H1 (cell line): ENCODE measurements around the gene KIF2C. TPM values are rescaled to one million over a fixed set of nuclear protein-coding genes. Genes with fewer than 3 reads are reported as not detected.

Source experiments
- CTCF ChIA-PET: fragments of 300-600 bp; sonication (Branson Sonifier 250); formaldehyde crosslinking; loops from one replicate; lab custom pipeline; 2021; ENCODE audit not compliant: partially characterized antibody; lab: Charles Lee
- POLR2A ChIA-PET: fragments of 300-600 bp; sonication (Branson Sonifier 250); formaldehyde crosslinking; loops from one replicate; lab custom pipeline; 2021; ENCODE audit warnings: inconsistent platforms; ENCODE audit not compliant: partially characterized antibody; lab: Charles Lee
- DNase-seq, 2 experiments: peaks; one replicate each; pipeline versions ENCODE4 v3.0.0 to v3.0.0-alpha.2; 2010 to 2022; ENCODE audit warnings: low spot score in 2 of 2, low read depth in 1 of 2, mixed read lengths in 1 of 2
- FAIRE-seq: peaks from 2 replicates; lab custom pipeline; 2011; peaks lifted over from hg19 to GRCh38; lab: Jason Lieb, UNC
- H2AFZ ChIP-seq: 2 replicates; pipeline ENCODE4 v1.8.1; 2012; ENCODE audit warnings: low read length, inconsistent platforms
- H2AK5ac ChIP-seq: 2 replicates; pipeline ENCODE4 v1.6.1; 2013; ENCODE audit warnings: low read depth, low read length
- H2BK120ac ChIP-seq: replicated peaks from 2 replicates; pipeline ENCODE3; 2013; ENCODE audit warnings: low read depth, low read length, inconsistent platforms
- H2BK12ac ChIP-seq: 2 replicates; pipeline ENCODE4 v1.6.1; 2013; ENCODE audit warnings: low read depth, low read length
- H2BK15ac ChIP-seq: 2 replicates; pipeline ENCODE4 v1.6.1; 2013; ENCODE audit warnings: low read length
- H2BK20ac ChIP-seq: 2 replicates; pipeline ENCODE4 v1.6.1; 2013; ENCODE audit warnings: low read length
- H2BK5ac ChIP-seq: 2 replicates; pipeline ENCODE4 v1.6.1; 2013; ENCODE audit warnings: low read depth, low read length
- H3K14ac ChIP-seq: 2 replicates; pipeline ENCODE4 v1.6.1; 2013; ENCODE audit warnings: inconsistent platforms; ENCODE audit not compliant: insufficient read length
- H3K18ac ChIP-seq: 2 replicates; pipeline ENCODE4 v1.6.1; 2013; ENCODE audit warnings: low read length; ENCODE audit errors: extremely low read depth
- H3K23ac ChIP-seq: 2 replicates; pipeline ENCODE4 v1.6.1; 2013; ENCODE audit warnings: inconsistent platforms; ENCODE audit not compliant: insufficient read length
- H3K23me2 ChIP-seq: 2 replicates; pipeline ENCODE4 v1.6.1; 2013; ENCODE audit warnings: low read depth, low read length
- H3K27ac ChIP-seq: 2 replicates; pipeline ENCODE4 v1.6.1; 2011; ENCODE audit warnings: low read depth, low read length, inconsistent platforms
- H3K27me3 ChIP-seq, 4 experiments: replicated peaks in 1 of 4; 1 replicate in 1 of 4; 2 replicates in 3 of 4; pipeline versions ENCODE4 v1.6.1 to v1.8.1; 2011 to 2013; ENCODE audit warnings: low read length in 3 of 4, mild to moderate bottlenecking in 3 of 4, inconsistent platforms in 2 of 4, mixed read lengths in 2 of 4, moderate library complexity in 1 of 4; ENCODE audit not compliant: control insufficient read depth in 3 of 4, insufficient read depth in 3 of 4; ENCODE audit errors: extremely low read depth in 1 of 4
- H3K36me3 ChIP-seq, 4 experiments: 2 replicates each; pipeline versions ENCODE4 v1.6.1 to v1.8.1; 2011 to 2013; ENCODE audit warnings: mild to moderate bottlenecking in 4 of 4, low read length in 3 of 4, moderate library complexity in 2 of 4, control low read depth in 1 of 4, inconsistent platforms in 1 of 4; ENCODE audit not compliant: insufficient read depth in 4 of 4, control insufficient read depth in 2 of 4
- H3K4ac ChIP-seq: replicated peaks from 2 replicates; pipeline ENCODE3; 2013; ENCODE audit warnings: low read length, low read depth, mixed read lengths, inconsistent platforms; ENCODE audit not compliant: insufficient read length
- H3K4me1 ChIP-seq, 4 experiments: replicated peaks in 1 of 4; 1 replicate in 1 of 4; 2 replicates in 3 of 4; pipeline versions ENCODE4 v1.6.1 to v1.8.1; 2011 to 2013; ENCODE audit warnings: low read length in 3 of 4, inconsistent platforms in 2 of 4, mixed read lengths in 1 of 4; ENCODE audit not compliant: insufficient read depth in 4 of 4, control insufficient read depth in 3 of 4
- H3K4me2 ChIP-seq, 2 experiments: 2 replicates each; pipeline versions ENCODE4 v1.6.1 to v1.8.1; 2011 to 2013; ENCODE audit warnings: low read depth in 2 of 2, low read length in 2 of 2, control low read depth in 1 of 2, inconsistent platforms in 1 of 2, mild to moderate bottlenecking in 1 of 2; ENCODE audit not compliant: insufficient read depth in 1 of 2
- H3K4me3 ChIP-seq, 4 experiments: fragments of 200-600, 300-600 bp in 1 of 4; sonication (generic), shearing (Covaris generic), sonication (Bioruptor Twin) in 1 of 4; 2 replicates each; pipeline versions ENCODE4 v1.5.1 to v1.8.1; 2011 to 2016; ENCODE audit warnings: low read length in 4 of 4, low read depth in 3 of 4, control low read depth in 2 of 4, inconsistent platforms in 2 of 4, mild to moderate bottlenecking in 2 of 4, mixed read lengths in 1 of 4, moderate library complexity in 1 of 4; ENCODE audit not compliant: insufficient read depth in 2 of 4; ENCODE audit errors: extremely low read depth in 1 of 4
- H3K56ac ChIP-seq: replicated peaks from 2 replicates; pipeline ENCODE3; 2013; ENCODE audit warnings: low read depth, mild to moderate bottlenecking, mixed read lengths, low read length, inconsistent platforms; ENCODE audit not compliant: insufficient read length
- H3K79me1 ChIP-seq: 2 replicates; pipeline ENCODE4 v1.6.1; 2013; ENCODE audit warnings: low read depth, low read length, control low read depth
- H3K79me2 ChIP-seq, 2 experiments: 2 replicates each; pipeline versions ENCODE4 v1.6.1 to v1.8.1; 2012 to 2013; ENCODE audit warnings: low read length in 2 of 2, mild to moderate bottlenecking in 2 of 2, inconsistent platforms in 1 of 2; ENCODE audit not compliant: insufficient read depth in 2 of 2, control insufficient read depth in 1 of 2
- H3K9ac ChIP-seq, 4 experiments: replicated peaks in 1 of 4; 1 replicate in 1 of 4; 2 replicates in 3 of 4; pipeline versions ENCODE4 v1.6.1 to v1.8.1; 2011 to 2013; ENCODE audit warnings: low read depth in 3 of 4, low read length in 3 of 4, control low read depth in 2 of 4, mild to moderate bottlenecking in 2 of 4, moderate library complexity in 2 of 4, inconsistent platforms in 1 of 4; ENCODE audit errors: extremely low read depth in 1 of 4
- H3K9me3 ChIP-seq, 2 experiments: 2 replicates each; pipeline versions ENCODE4 v1.6.1 to v1.8.1; 2012 to 2013; ENCODE audit warnings: mild to moderate bottlenecking in 2 of 2, moderate library complexity in 2 of 2, control low read depth in 1 of 2, inconsistent platforms in 1 of 2, low read depth in 1 of 2, low read length in 1 of 2, mixed read lengths in 1 of 2; ENCODE audit not compliant: insufficient read depth in 2 of 2
- H4K20me1 ChIP-seq, 2 experiments: replicated peaks in 1 of 2; 2 replicates each; pipeline versions ENCODE3 to v1.8.1; 2011 to 2013; ENCODE audit warnings: inconsistent platforms in 2 of 2, low read length in 2 of 2, mild to moderate bottlenecking in 1 of 2; ENCODE audit not compliant: insufficient read depth in 2 of 2, control insufficient read depth in 1 of 2
- H4K5ac ChIP-seq: 2 replicates; pipeline ENCODE4 v1.6.1; 2013; ENCODE audit warnings: low read length, low read depth, mixed read lengths, inconsistent platforms; ENCODE audit not compliant: insufficient read length
- H4K8ac ChIP-seq: 2 replicates; pipeline ENCODE4 v1.8.0; 2013; ENCODE audit warnings: mild to moderate bottlenecking, moderate library complexity, low read length, inconsistent platforms; ENCODE audit not compliant: insufficient read depth; ENCODE audit errors: extremely low read depth
- H4K91ac ChIP-seq: replicated peaks from 2 replicates; pipeline ENCODE3; 2013; ENCODE audit warnings: low read length, mixed read lengths, inconsistent platforms; ENCODE audit not compliant: insufficient read length
- ATF2 ChIP-seq: IDR thresholded peaks from 2 replicates; pipeline ENCODE4 v1.6.1; 2012; ENCODE audit warnings: low read length, inconsistent platforms
- CEBPB ChIP-seq: IDR thresholded peaks from 2 replicates; pipeline ENCODE4 v1.6.1; 2012; ENCODE audit warnings: low read depth, low read length
- SAP30 ChIP-seq: fragments of 300-600 bp; sonication (generic); IDR thresholded peaks from 2 replicates; pipeline ENCODE4 v1.7.1; 2012; ENCODE audit warnings: low read length, moderate library complexity, mild to moderate bottlenecking, inconsistent platforms; ENCODE audit not compliant: insufficient read depth, insufficient replicate concordance
- SP2 ChIP-seq: IDR thresholded peaks from 2 replicates; pipeline ENCODE4 v1.6.1; 2012; ENCODE audit warnings: mild to moderate bottlenecking, low read length, inconsistent platforms
- TBP ChIP-seq: IDR thresholded peaks from 2 replicates; pipeline ENCODE4 v1.6.1; 2011; ENCODE audit warnings: low read depth, low read length, improper control_type of control experiment
- TEAD4 ChIP-seq: IDR thresholded peaks from 2 replicates; pipeline ENCODE4 v1.6.1; 2012; ENCODE audit warnings: low read depth, low read length, inconsistent platforms, mixed read lengths
- ZNF274 ChIP-seq: IDR thresholded peaks from 2 replicates; pipeline ENCODE4 v1.7.0; 2012; ENCODE audit warnings: low read length, borderline replicate concordance; ENCODE audit errors: extremely low read depth
- WGBS, 2 experiments: shearing (Covaris generic) in 1 of 2; methylation state at CpG; one replicate each; pipeline versions ENCODE4 v1.1.6 to v1.1.7; 2013 to 2015; ENCODE audit warnings: low lambda C conversion rate in 2 of 2, mixed read lengths in 2 of 2, inconsistent platforms in 1 of 2, low coverage in 1 of 2, missing lambda C conversion rate in 1 of 2; ENCODE audit not compliant: insufficient replicate concordance in 2 of 2, insufficient coverage in 1 of 2, insufficient read length in 1 of 2; ENCODE audit errors: extremely low coverage in 1 of 2, missing lambda C conversion rate in 1 of 2; 5-methylcytosine and 5-hydroxymethylcytosine counted together
- polyA plus RNA-seq, 7 experiments: library from polyadenylated mRNA; depleted of rRNA in 3 of 7; stranded (reverse) in 5 of 7; unstranded in 2 of 7; fragments of >200 nt in 5 of 7; fragments of 200-250 nt in 2 of 7; gene quantifications; 1 replicate in 5 of 7; 2 replicates in 1 of 7; 4 replicates in 1 of 7; pipeline versions ENCODE4 v1.2.1 to v1.2.3, GENCODE V29; 2011 to 2013; ENCODE audit warnings: missing spikeins in 2 of 7, mixed read lengths in 2 of 7
- total RNA-seq: library from RNA; stranded (reverse); fragmentation: NEBNext Ultra II Directional; extraction: Animal tissue kit (Norgen Biotek cat#: 25700); gene quantifications from 2 replicates; pipeline ENCODE4 v1.2.1, GENCODE V29; 2021
- TF ChIP-seq, protein P1 (sequence below): IDR thresholded peaks from 2 replicates; pipeline ENCODE4 v1.6.1; 2012; ENCODE audit warnings: inconsistent platforms

The KIF2C gene
- total and polyA plus RNA-seq, 2 of the 8 experiments (the other 6 are each of a cell fraction or from before 2014, with no cell fraction given), result 41.8 to 68.1 TPM

DNA sequence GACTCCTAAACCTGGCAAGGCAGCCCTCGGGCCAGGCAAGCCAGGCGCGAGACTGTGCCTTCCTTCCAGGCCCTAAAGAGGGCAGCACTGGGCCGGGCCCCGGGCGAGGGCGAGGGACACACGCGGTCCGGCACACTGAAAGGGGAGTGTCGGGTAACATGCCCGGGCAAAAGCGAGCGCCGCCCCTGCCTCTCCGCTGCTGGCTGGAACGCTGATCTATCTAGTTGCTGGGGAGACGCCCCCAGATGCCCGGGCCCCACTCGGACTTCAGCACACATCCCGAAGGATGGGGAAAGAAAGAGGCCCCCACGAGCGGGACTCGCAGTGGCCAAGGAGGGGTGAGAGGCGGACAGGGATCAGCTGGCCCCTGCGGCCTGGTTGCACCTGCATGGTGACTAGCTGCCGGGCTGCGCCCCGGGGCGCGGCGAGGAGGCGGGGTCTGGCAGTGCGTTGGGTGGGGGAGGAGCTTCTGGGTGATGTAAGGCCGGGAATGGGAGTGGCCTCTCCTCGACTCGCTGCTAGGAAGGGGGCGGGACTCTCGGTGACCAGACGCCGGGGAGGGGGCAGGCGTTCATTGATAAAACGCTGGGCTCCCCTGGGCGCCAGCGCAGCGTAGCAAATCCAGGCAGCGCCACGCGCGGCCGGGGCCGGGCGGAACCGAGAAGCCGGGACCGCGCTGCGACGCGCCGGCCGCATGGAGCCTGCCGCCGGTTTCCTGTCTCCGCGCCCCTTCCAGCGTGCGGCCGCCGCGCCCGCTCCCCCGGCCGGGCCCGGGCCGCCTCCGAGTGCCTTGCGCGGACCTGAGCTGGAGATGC lies 60.3 kb downstream of the KIF2C start, which contains the start of gene PLK3:
Gene PLK3, plus strand, starts transcription at position 608 of the 815 bp plus-strand sequence. Its CDS starts 87 bp downstream, at position 695.
- Histone ChIP-seq H2BK5ac (peak within 1 kb of the TSS; percentile 81; the same call in 1 of the 2 replicates), H2BK120ac (no peak within 1 kb of the TSS), H3K56ac (peak within 1 kb of the TSS; percentile 85), H4K5ac (peak within 1 kb of the TSS; percentile 97), H2BK15ac (no peak within 1 kb of the TSS), H2AFZ (no peak within 1 kb of the TSS), H3K23me2 (peaks cover 7% of the 10 kb centered on the region; the same call in 1 of the 2 replicates), H3K18ac (peak within 1 kb of the TSS; percentile 95), H4K8ac (peak within 1 kb of the TSS; percentile 91), H4K20me1 (peaks cover 0 to 10% of the 10 kb centered on the region in 2 experiments), H3K27me3 (peaks cover 0 to 5% (median 0%) of the 10 kb centered on the region in 4 experiments; a peak in 2 of 7 replicates), H2BK12ac (no peak within 1 kb of the TSS), H3K4me1 (peaks cover 0 to 5% (median 2%) of the 10 kb centered on the region in 4 experiments; a peak in 3 of 7 replicates), H3K4me2 (peak within 1 kb of the TSS; percentile 68 to 72), H3K4ac (no peak within 1 kb of the TSS), H2AK5ac (no peak within 1 kb of the TSS; the same call in 1 of the 2 replicates), H3K79me2 (no peaks in the 10 kb centered on the region), H2BK20ac (no peak within 1 kb of the TSS), H3K36me3 (peaks cover 0 to 11% (median 9%) of the 10 kb centered on the region in 4 experiments; a peak in 4 of 8 replicates), H3K14ac (no peak within 1 kb of the TSS), H3K9me3 (no peaks in the 10 kb centered on the region), H3K23ac (no peak within 1 kb of the TSS), H3K27ac (peak within 1 kb of the TSS; percentile 91), H3K9ac (peak within 1 kb of the TSS; percentile 51 to 93 (median 84); a peak in 6 of 7 replicates), H3K79me1 (no peaks in the 10 kb centered on the region), H3K4me3 (peak within 1 kb of the TSS; percentile 60 to 76 (median 66)), H4K91ac (peak within 1 kb of the TSS; percentile 74)
- FAIRE-seq, result no peak
- WGBS, 2 experiments, result 2% methylated on average over 65 of the region's 79 CpGs; no CpG with 5 or more reads in 1 of the 2 experiments
- ChIA-PET POLR2A (interaction anchor here (0.6 to 19.2 kb wide), 21 partner anchors 10 to 689 kb away, joined by 3 to 547 read pairs (median 5); partner anchors contain the start of genes BEST4, BTBD19, HPDL and MUTYH), CTCF (interaction anchor here (0.6 to 5.4 kb wide), 15 partner anchors 8 to 722 kb away, joined by 3 to 33 read pairs (median 5); partner anchors contain the start of genes BEST4, BTBD19, HECTD3 and HPDL)
- peak; percentile 93 to 98 for DNase-seq
- peak; percentile 83; the same call in 1 of the 2 replicates for TF ChIP-seq TEAD4
- peak; percentile 60; the same call in 1 of the 2 replicates for TF ChIP-seq TBP
- no peak for TF ChIP-seq SP2
- no peak for TF ChIP-seq ATF2
- TF ChIP-seq, protein P1, sequence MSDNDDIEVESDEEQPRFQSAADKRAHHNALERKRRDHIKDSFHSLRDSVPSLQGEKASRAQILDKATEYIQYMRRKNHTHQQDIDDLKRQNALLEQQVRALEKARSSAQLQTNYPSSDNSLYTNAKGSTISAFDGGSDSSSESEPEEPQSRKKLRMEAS, result peak; percentile 98
- TF ChIP-seq ZNF274, result no peak
- TF ChIP-seq CEBPB, result peak; percentile 59; the same call in 1 of the 2 replicates
- TF ChIP-seq SAP30, result no peak
